ENCODE data around the gene GRAP2. TPM values are rescaled to one million over a fixed set of nuclear protein-coding genes. Genes with fewer than 3 reads are reported as not detected.

GRAP2 gene
- total and polyA plus RNA-seq, 9 of the 15 experiments (the other 6 are each of a cell fraction or from before 2014, with no cell fraction given), result 4.8 to 88.7 (median 60.4) TPM

GRCh38 chr22:39895682-39896081, 5.2 kb upstream of the GRAP2 start:
- in situ Hi-C loops (cut with MboI) (no loop called here), intact Hi-C loops (cut with micrococcal nuclease) (no loop called here)
- no peaks in the 10 kb centered on the region; the same call in 2 of the 3 replicates for H3K79me2 ChIP-seq (ENCODE audit: control insufficient read depth, insufficient read depth, low read length)
- no peaks in the 10 kb centered on the region for H3K9me1 ChIP-seq (ENCODE audit: control insufficient read depth, insufficient read depth, low read length)
- no peak for ATAC-seq
- H2AFZ ChIP-seq (ENCODE audit: low read depth, low read length), result no peak overlapping the region
- H4K20me1 ChIP-seq (replicated peaks; ENCODE audit: control insufficient read depth, insufficient read depth, low read length), result no peaks in the 10 kb centered on the region
- no peaks in the 10 kb centered on the region for H3K36me3 ChIP-seq (ENCODE audit: control insufficient read depth, insufficient read depth, low read length)
- no peak overlapping the region for H3K4me2 ChIP-seq (ENCODE audit: insufficient read depth, low read length)
- BruUV-seq (replicated peaks), result no TSS peak
- H3K9ac ChIP-seq (ENCODE audit: insufficient read depth in 1 of 2, low read depth in 2 of 2, low read length in 2 of 2), result no peak overlapping the region
- H3K9me3 ChIP-seq (replicated peaks; ENCODE audit: control insufficient read depth, insufficient read depth, low read depth, low read length), result no peaks in the 10 kb centered on the region; the same call in 1 of the 2 replicates
- ChIA-PET CTCF (ENCODE audit: low intra/inter-chr PET ratio) (no interaction called here), POLR2A (no interaction called here)
- no peaks in the 10 kb centered on the region for H3K27me3 ChIP-seq (ENCODE audit: control insufficient read depth in 2 of 2, insufficient read depth in 2 of 2, low read length in 2 of 2)
- no peak overlapping the region for H3K27ac ChIP-seq (ENCODE audit: extremely low read depth, low read depth, low read length)
- WGBS (ENCODE audit: insufficient coverage, low coverage, missing lambda C conversion rate), result 88% methylated on average over 1 of the region's 1 CpG
- no peak overlapping the region for H3K4me3 ChIP-seq
- no peak for DNase-seq (ENCODE audit: extremely low read depth in 1 of 4, low spot score in 3 of 4)
- FAIRE-seq, result no peak
- H3K4me1 ChIP-seq (replicated peaks in 1 of 2; ENCODE audit: control insufficient read depth in 2 of 2, insufficient read depth in 2 of 2, low read length in 2 of 2), result peaks cover 5 to 9% of the 10 kb centered on the region in 2 experiments; a peak in 1 of 5 replicates
- no peak for TF ChIP-seq ZNF197 (CRISPR knock-in tag; IDR thresholded peaks at IDR 0.05; ENCODE audit: low read depth)
- TF ChIP-seq RFX7 (CRISPR knock-in tag; IDR thresholded peaks at IDR 0.05), result no peak
- TF ChIP-seq ZBTB9 (CRISPR knock-in tag; IDR thresholded peaks at IDR 0.05), result no peak
- peak; percentile 94 for TF ChIP-seq ZFP36 (IDR thresholded peaks at IDR 0.05; ENCODE audit: low read depth, low read length, partially characterized antibody)
- TF ChIP-seq ELK1 (CRISPR knock-in tag; IDR thresholded peaks at IDR 0.05), result no peak
- no peak for TF ChIP-seq ZEB2 (IDR thresholded peaks at IDR 0.05)
- TF ChIP-seq STAT5B (CRISPR knock-in tag; IDR thresholded peaks at IDR 0.05), result no peak
- TF ChIP-seq BCOR (IDR thresholded peaks at IDR 0.05), result peak; percentile 47
- no peak for TF ChIP-seq ZBTB1 (CRISPR knock-in tag; IDR thresholded peaks at IDR 0.05; ENCODE audit: borderline replicate concordance, low read depth)
- no peak for TF ChIP-seq BRF1 (IDR thresholded peaks at IDR 0.05; ENCODE audit: borderline replicate concordance, extremely low read depth, insufficient read length)
- no peak for TF ChIP-seq BCLAF1 (IDR thresholded peaks at IDR 0.05; ENCODE audit: borderline replicate concordance in 1 of 2, control insufficient read depth in 1 of 2, low read depth in 2 of 2, low read length in 1 of 2)
- no peak for TF ChIP-seq ZNF785 (CRISPR knock-in tag; IDR thresholded peaks at IDR 0.05)
- no peak for TF ChIP-seq GTF3C2 (IDR thresholded peaks at IDR 0.05; ENCODE audit: borderline replicate concordance, extremely low read depth, insufficient read length)

Measured in K562 (cell line).